Coronary artery (tissue), 2 donors: ENCODE results near the gene FAM216B.

ENCODE experiments used
- DNase-seq: peaks from one replicate; pipeline ENCODE4 v3.0.0-alpha.2; 2017; ENCODE audit warnings: low spot score
- H3K27ac ChIP-seq, 2 donors: fragments of 200-600 bp; sonication (generic); one replicate each; pipeline ENCODE4 v1.5.1; 2016 to 2019
- H3K4me3 ChIP-seq: fragments of 200-600 bp; sonication (generic); 2 replicates; pipeline ENCODE4 v1.5.1; 2016; ENCODE audit warnings: mild to moderate bottlenecking, moderate library complexity
- CTCF ChIP-seq: fragments of 200-600 bp; sonication (generic); IDR thresholded peaks from one replicate; pipeline ENCODE4 v1.5.1; 2019; ENCODE audit warnings: antibody characterized with exemption

FAM216B gene

GRCh38 chr13:42796747-42797356, 15.5 kb downstream of the FAM216B start:
- no peak for TF ChIP-seq CTCF
- no peak overlapping the region for H3K27ac ChIP-seq
- no peak for DNase-seq
- H3K4me3 ChIP-seq = no peak overlapping the region

- no peak overlapping the region for H3K4me3 ChIP-seq
- DNase-seq = no peak
- H3K27ac ChIP-seq = no peak overlapping the region
- no peak for TF ChIP-seq CTCF
Measured at GRCh38 chr13:42798118-42798517, 16.7 kb downstream of the FAM216B start.

- H3K27ac ChIP-seq = no peak overlapping the region
- no peak for TF ChIP-seq CTCF
- no peak for DNase-seq
- H3K4me3 ChIP-seq = no peak overlapping the region
Measured at GRCh38 chr13:42800109-42800643, 18.8 kb downstream of the FAM216B start.

- no peak for DNase-seq
- TF ChIP-seq CTCF = no peak
- H3K4me3 ChIP-seq = no peak overlapping the region
- H3K27ac ChIP-seq = no peak overlapping the region
Measured at GRCh38 chr13:42803563-42804204, 22.3 kb downstream of the FAM216B start.

GRCh38 chr13:42804244-42804874, 23.0 kb downstream of the FAM216B start:
- DNase-seq = no peak
- no peak overlapping the region for H3K27ac ChIP-seq
- no peak overlapping the region for H3K4me3 ChIP-seq
- no peak for TF ChIP-seq CTCF

- no peak overlapping the region for H3K4me3 ChIP-seq
- TF ChIP-seq CTCF = no peak
- no peak overlapping the region for H3K27ac ChIP-seq
- DNase-seq = no peak
Measured at GRCh38 chr13:42807241-42807640, 25.9 kb downstream of the FAM216B start.
